Measurements from ENCODE around the gene CDH23. TPM values are rescaled to one million over a fixed set of nuclear protein-coding genes. Genes with fewer than 3 reads are reported as not detected.

CDH23 gene
- total and polyA plus RNA-seq, 8 donors, result 1.8 to 22.8 (median 3.0) TPM

DNA sequence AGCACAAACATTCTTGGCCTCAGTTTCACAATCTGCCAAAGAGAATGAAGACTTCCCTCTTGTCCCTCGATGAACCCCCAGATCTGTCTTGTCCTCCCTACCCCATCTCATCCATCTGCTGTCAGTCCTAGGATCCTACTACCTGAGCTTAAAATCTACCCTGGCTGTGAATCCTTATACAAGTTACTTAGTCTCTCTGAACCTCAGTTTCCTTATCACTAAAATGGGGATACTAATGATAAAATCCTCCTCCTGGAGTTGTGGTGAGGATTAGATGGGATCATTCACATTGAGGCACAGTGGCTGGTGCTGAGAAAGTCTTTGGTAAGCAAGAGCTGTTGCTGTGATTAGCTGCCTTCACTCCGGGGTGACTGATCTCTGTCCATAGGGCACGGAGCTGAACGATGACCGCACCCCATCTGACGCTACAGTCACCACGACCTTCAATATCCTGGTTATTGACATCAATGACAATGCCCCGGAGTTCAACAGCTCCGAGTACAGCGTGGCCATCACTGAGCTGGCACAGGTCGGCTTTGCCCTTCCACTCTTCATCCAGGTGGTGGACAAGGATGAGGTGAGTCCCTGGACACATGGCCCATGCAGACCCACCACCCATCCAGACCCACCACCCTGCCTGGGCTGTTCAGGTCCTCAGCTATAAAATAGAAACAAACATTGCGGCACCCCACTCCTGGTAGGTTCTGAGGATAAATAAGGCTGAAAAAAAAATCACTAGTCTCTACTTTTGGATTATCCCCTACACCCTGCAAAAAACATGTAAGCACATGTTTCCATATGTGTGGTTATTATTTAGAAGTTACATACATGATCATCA is 220.3 kb downstream of the CDH23 start:
- ATAC-seq (no peak), DNase-seq (peak in 1 of 4 donors; percentile 29)
- H3K4me3 ChIP-seq, result no peak overlapping the region
- H3K9me3 ChIP-seq, result no peaks in the 10 kb centered on the region
- H3K27me3 ChIP-seq, result no peaks in the 10 kb centered on the region
- TF ChIP-seq, protein P1, sequence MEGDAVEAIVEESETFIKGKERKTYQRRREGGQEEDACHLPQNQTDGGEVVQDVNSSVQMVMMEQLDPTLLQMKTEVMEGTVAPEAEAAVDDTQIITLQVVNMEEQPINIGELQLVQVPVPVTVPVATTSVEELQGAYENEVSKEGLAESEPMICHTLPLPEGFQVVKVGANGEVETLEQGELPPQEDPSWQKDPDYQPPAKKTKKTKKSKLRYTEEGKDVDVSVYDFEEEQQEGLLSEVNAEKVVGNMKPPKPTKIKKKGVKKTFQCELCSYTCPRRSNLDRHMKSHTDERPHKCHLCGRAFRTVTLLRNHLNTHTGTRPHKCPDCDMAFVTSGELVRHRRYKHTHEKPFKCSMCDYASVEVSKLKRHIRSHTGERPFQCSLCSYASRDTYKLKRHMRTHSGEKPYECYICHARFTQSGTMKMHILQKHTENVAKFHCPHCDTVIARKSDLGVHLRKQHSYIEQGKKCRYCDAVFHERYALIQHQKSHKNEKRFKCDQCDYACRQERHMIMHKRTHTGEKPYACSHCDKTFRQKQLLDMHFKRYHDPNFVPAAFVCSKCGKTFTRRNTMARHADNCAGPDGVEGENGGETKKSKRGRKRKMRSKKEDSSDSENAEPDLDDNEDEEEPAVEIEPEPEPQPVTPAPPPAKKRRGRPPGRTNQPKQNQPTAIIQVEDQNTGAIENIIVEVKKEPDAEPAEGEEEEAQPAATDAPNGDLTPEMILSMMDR (IDR thresholded peaks at IDR 0.05), result no peak
- no peak overlapping the region for H3K27ac ChIP-seq
- intact Hi-C loops (cut with DNase I), result no loop called here
- peaks cover 0 to 13% of the 10 kb centered on the region in 2 donors for H3K4me1 ChIP-seq
- H3K36me3 ChIP-seq, result no peaks in the 10 kb centered on the region

DNA sequence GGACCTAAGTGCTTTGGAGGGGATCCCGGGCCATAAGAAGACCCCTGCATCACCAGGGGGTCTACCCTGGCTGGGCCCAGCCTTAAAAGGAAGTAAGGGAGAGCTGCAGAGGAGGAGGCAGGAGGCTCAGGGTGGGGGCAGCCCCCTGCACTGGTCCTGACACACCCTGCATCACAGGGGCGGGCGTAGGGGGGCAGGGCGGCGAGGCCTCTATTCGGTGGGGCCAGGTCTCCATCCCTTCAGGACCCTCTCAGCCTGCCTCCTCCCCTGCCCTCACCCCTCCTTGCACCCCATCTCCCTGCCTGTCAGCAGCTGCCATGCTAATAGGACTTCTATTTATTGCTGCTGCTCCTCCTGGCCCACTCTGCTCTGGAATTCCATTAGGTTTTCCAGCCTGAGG is 221.5 kb downstream of the CDH23 start:
- peaks cover 10 to 11% of the 10 kb centered on the region in 2 donors for H3K4me1 ChIP-seq
- intact Hi-C loops (cut with DNase I), result no loop called here
- no peaks in the 10 kb centered on the region for H3K27me3 ChIP-seq
- ATAC-seq (no peak), DNase-seq (peak in 1 of 4 donors; percentile 55)
- no peak overlapping the region for H3K27ac ChIP-seq
- no peaks in the 10 kb centered on the region for H3K36me3 ChIP-seq
- no peak overlapping the region for H3K4me3 ChIP-seq
- TF ChIP-seq, protein P1 (IDR thresholded peaks at IDR 0.05), result no peak
- H3K9me3 ChIP-seq, result no peaks in the 10 kb centered on the region

- ATAC-seq (no peak), DNase-seq (peak in 1 of 4 donors; percentile 70)
- H3K4me1 ChIP-seq, result peaks cover 7 to 11% of the 10 kb centered on the region in 2 donors
- no peak overlapping the region for H3K4me3 ChIP-seq
- no peaks in the 10 kb centered on the region for H3K27me3 ChIP-seq
- H3K36me3 ChIP-seq, result no peaks in the 10 kb centered on the region
- H3K27ac ChIP-seq, result no peak overlapping the region
- H3K9me3 ChIP-seq, result no peaks in the 10 kb centered on the region
- TF ChIP-seq, protein P1 (IDR thresholded peaks at IDR 0.05), result no peak
- intact Hi-C loops (cut with DNase I), result no loop called here
Observed at GRCh38 chr10:71618598-71618997, 221.9 kb downstream of the CDH23 start.

GRCh38 chr10:71620642-71621041 is 223.9 kb downstream of the CDH23 start:
- no peak overlapping the region for H3K27ac ChIP-seq
- peaks cover 0 to 11% of the 10 kb centered on the region in 2 donors for H3K4me1 ChIP-seq
- no peaks in the 10 kb centered on the region for H3K27me3 ChIP-seq
- H3K9me3 ChIP-seq, result no peaks in the 10 kb centered on the region
- intact Hi-C loops (cut with DNase I), result no loop called here
- TF ChIP-seq, protein P1 (IDR thresholded peaks at IDR 0.05), result no peak
- H3K4me3 ChIP-seq, result no peak overlapping the region
- no peak for ATAC-seq
- H3K36me3 ChIP-seq, result no peaks in the 10 kb centered on the region
- DNase-seq, result peak in 1 of 4 donors; percentile 52
